Fibroblast of lung (primary cell): ENCODE measurements around the gene MSL3B.
"Not testable (repeated sequence)": the region's sequence is repeated elsewhere in the genome, so short reads cannot be mapped to it uniquely, and the experiment has no call there.

Experiments
- CTCF ChIP-seq, 2 donors: IDR thresholded peaks in 1 of 2; conservative IDR thresholded peaks in 1 of 2; 1 replicate in 1 of 2; 2 replicates in 1 of 2; pipeline ENCODE4 v1.5.1; 2011 to 2012; ENCODE audit warnings: low read length in 2 of 2, control low read depth in 1 of 2, inconsistent platforms in 1 of 2, low read depth in 1 of 2, mild to moderate bottlenecking in 1 of 2
- EZH2 ChIP-seq: IDR thresholded peaks from 2 replicates; pipeline ENCODE4 v1.5.1; 2012; ENCODE audit warnings: low read length, control low read depth, mild to moderate bottlenecking; ENCODE audit errors: missing control alignments

DNA sequence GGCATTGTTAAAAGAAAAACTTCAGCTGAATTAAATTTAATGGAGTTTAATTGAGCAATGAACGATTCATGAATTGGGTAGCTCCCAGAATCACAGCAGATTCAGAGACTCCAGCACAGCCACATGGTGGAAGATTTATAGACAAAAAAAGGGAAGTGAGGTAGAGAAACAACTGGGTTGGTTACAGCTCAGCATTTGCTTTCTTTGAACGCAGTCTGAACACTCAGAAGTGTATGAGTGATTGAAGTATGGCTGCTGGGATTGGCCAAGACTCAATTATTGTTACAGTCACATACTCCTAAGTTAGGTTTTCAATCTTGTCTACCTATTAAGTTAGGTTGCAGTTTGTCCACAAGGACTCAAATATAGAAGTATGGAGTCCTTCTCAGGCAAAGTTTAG lies 3.9 kb upstream of the MSL3B start:
- TF ChIP-seq CTCF (conservative IDR thresholded peaks at IDR 0.05 in 1 of 2, IDR thresholded peaks at IDR 0.05 in 1 of 2; ENCODE audit: low read depth in 1 of 2, low read length in 2 of 2); EZH2: not testable (repeated sequence)
